ENCODE data around the gene CAMK1D.

CAMK1D gene

GRCh38 chr10:12631216-12631615 is 281.9 kb downstream of the CAMK1D start:
- DNase-seq (ENCODE audit: low read depth), result no peak

DNA sequence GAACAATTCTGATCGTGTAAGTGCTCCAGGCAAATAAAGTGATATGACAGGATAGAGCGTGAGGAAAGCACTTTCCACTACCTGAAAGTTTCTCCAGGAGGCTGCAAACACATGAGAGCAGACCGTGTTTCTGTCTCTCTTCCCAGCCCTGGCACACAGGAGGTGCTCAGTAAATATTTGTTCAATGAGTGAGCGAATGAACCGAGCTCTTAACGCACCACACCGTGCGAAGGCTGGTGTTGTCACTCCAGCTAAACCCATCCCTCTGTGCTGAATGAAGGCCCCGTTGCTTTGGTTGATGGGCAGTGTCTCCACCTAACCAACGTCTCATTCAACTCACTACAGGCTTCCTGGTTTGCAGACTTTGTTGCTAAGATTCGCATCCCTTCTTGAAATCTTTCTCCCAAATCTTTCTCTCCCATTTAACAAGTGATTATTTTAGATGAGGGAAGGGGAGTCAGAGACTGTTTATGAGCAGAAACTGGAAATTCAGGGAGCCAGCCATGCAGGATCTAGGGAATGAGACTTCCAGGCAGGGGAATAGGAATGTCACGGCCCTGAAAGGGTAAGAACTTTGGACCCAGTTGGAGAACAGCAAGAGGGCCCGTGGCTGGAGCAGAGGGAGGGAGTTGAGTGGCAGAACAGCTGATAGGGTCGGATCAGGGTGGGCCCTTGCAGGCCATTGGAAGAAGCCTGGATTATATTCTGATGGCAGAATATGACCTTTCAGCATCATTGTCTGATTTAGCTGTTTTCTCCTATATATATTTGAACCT is 282.6 kb downstream of the CAMK1D start:
- DNase-seq (ENCODE audit: low read depth), result no peak

GRCh38 chr10:12633776-12634620 is 284.7 kb downstream of the CAMK1D start:
- DNase-seq (ENCODE audit: low read depth), result no peak

DNA sequence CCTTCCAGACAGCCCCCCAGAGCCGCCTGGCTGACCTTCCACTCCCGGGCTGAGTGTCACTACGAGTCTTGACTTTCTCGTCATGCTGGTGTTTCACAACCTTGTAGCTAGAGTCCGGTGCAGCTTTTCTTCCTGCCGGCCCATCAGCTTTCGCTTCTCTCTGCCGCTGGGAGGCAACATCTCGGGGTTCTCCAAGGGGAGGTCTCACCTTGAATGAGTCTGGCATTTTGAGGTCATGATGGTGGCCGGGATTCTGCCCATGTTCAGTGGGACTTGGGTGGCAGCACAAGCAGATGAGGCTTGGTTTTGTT is 285.2 kb downstream of the CAMK1D start:
- DNase-seq (ENCODE audit: low read depth), result no peak

DNA sequence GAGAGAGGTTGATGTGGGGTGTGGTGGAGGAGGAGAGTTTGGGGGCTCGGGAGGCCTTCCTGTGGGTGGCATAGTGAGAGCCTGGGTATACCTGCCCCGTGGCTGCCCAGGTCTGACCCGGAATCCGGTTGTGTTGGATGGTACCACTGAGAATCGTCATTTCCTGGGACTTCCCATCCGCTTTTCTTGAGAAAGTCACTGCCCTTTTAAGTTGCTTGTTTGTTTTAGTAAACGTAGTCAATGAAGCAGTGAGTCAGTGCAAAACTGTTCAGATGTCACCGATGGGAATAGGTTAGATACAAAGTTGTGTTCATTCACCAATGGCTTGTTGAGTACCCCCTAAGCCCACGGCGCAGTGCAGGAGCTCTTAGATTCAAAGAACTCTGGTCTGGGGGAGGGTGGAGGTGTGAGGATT is 285.8 kb downstream of the CAMK1D start:
- no peak for DNase-seq (ENCODE audit: low read depth)

- no peak for DNase-seq (ENCODE audit: low read depth)
Observed at GRCh38 chr10:12636571-12636970, 287.2 kb downstream of the CAMK1D start.

- no peak for DNase-seq (ENCODE audit: low read depth)
Observed at GRCh38 chr10:12637649-12638048, 288.3 kb downstream of the CAMK1D start.

GRCh38 chr10:12638103-12638502 is 288.8 kb downstream of the CAMK1D start:
- DNase-seq (ENCODE audit: low read depth), result no peak

GRCh38 chr10:12638781-12639180 is 289.4 kb downstream of the CAMK1D start:
- no peak for DNase-seq (ENCODE audit: low read depth)

- no peak for DNase-seq (ENCODE audit: low read depth)
Observed at GRCh38 chr10:12639996-12640944, 290.9 kb downstream of the CAMK1D start.

DNA sequence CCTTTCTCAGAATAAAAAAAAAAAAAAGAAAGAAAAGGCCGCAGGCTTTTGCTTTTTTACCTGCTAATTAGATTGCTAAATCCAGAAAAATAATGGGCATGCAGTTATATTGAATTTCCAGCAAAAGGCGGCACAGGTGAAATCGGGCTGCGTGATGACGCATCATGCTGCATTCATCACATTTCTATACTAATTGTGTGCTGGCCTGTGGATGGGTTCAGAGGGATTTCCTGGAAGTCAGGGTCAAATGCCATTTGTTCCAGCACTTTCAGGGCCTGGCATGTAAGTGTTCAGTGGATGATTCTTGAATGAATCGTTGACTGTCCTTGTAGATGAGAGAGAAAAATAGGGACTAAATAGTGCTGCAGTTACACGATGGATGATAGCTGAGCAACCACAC is 292.7 kb downstream of the CAMK1D start:
- DNase-seq (ENCODE audit: low read depth), result no peak

- DNase-seq (ENCODE audit: low read depth), result no peak
Observed at GRCh38 chr10:12643279-12643678, 293.9 kb downstream of the CAMK1D start.

- no peak for DNase-seq (ENCODE audit: low read depth)
Observed at GRCh38 chr10:12644380-12645144, 295.2 kb downstream of the CAMK1D start.

- no peak for DNase-seq (ENCODE audit: low read depth)
Observed at GRCh38 chr10:12645449-12645848, 296.1 kb downstream of the CAMK1D start.

DNA sequence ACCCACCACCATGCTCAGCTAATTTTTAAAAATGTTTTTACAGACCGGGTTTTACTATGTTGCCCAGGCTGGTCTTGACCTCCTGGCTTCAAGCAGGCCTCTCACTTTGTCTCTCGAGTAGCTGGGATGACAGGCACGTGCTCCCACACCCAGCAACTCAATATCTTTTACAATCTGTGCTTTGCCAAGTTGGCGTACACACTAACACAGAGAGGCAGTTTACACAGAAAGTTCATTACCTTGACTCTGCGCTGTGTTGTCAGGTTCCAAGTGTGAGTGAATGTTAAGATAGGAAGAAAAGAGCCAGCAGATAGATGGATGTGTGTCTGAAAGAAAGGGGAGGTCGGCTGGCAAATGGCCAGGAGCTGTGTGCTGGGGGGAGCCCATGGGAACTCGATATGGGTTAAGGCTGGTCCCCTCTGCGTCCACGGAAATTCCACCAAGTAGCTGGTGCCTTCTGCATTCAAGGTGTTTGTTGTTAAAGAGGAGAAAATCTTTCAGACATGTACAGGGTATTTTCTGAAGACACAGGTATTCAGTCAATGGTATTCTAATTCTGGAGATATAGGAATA is 299.8 kb downstream of the CAMK1D start:
- DNase-seq (ENCODE audit: low read depth), result no peak

DNA sequence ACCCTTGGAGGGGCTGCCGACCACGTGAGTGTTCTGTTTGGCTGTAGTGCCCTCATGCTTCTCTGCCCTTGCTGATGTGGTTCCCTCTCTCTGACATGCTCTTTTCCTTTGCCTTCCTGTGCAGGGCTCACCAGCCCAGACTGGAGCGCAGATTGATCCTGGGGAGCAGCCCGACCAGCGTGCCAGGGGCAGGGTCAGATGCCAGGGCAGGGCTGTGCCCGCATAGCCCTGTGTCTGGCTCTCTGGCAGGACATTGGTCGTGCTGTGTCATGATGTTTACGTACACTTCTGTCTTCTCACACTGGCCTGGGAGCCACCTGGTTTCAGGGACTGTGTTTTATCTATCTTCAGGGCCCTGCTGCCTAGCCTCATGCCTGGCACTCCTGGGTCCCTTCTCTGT is 300.8 kb downstream of the CAMK1D start:
- no peak for DNase-seq (ENCODE audit: low read depth)

GRCh38 chr10:12650538-12651298 is 301.4 kb downstream of the CAMK1D start:
- DNase-seq (ENCODE audit: low read depth), result no peak

GRCh38 chr10:12655940-12656339 is 306.6 kb downstream of the CAMK1D start:
- no peak for DNase-seq (ENCODE audit: low read depth)

DNA sequence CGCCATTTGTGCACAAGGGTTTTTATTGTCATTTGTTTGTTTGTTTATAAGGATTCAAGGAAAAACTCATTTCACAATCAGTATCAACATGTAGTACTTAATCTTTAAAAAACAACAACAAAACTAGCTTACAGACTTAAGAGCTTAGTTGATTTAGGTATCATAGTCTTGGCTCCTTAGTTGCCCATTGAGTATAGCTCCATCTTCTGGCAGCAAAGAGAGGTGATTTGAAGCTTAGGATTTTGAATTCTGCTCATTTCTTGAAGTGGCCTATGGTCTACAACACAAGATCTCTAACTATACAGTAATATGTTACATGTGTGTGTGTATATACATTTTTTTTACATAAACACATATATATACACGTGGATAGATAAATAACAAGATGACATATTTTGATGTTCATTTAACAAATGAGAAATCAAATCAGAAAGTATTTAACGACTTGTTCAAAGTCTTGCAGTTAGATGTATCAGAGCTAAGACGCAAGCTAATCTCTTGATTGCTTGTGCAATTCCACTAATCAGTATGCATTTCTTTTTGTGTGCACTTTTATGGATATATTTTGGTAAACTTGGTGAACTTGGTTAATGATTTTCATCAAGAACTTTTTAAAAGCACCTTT is 307.3 kb downstream of the CAMK1D start:
- DNase-seq (ENCODE audit: low read depth), result no peak

GRCh38 chr10:12657489-12657888 is 308.1 kb downstream of the CAMK1D start:
- no peak for DNase-seq (ENCODE audit: low read depth)
